GM12878 (cell line): ENCODE results near the gene BCKDHA. TPM values are rescaled to one million over a fixed set of nuclear protein-coding genes. Genes with fewer than 3 reads are reported as not detected.
A peak's percentile ranks its signal among the peaks of the same experiment; 100 is the strongest.

Experiments
- BHLHE40 ChIP-seq, 2 experiments: fragments of 450-650 bp in 1 of 2; IDR thresholded peaks; 2 replicates each; pipeline ENCODE4 v1.6.1; 2011 to 2017; ENCODE audit warnings: low read depth in 2 of 2, borderline replicate concordance in 1 of 2, improper control_type of control experiment in 1 of 2, low read length in 1 of 2, mild to moderate bottlenecking in 1 of 2
- BMI1 ChIP-seq: fragments of 450-650 bp; IDR thresholded peaks from 2 replicates; pipeline ENCODE4 v1.6.1; 2016; ENCODE audit warnings: mild to moderate bottlenecking, moderate library complexity, borderline replicate concordance
- CEBPZ ChIP-seq: fragments of 150-350 bp; IDR thresholded peaks from 2 replicates; pipeline ENCODE4 v1.6.1; 2016; ENCODE audit warnings: low read depth, low read length
- EED ChIP-seq: sonication (generic); IDR thresholded peaks from 2 replicates; pipeline ENCODE4 v1.6.1; 2016; ENCODE audit warnings: antibody characterized with exemption, low read depth
- EGR1 ChIP-seq, 2 experiments: IDR thresholded peaks; 1 replicate in 1 of 2; 2 replicates in 1 of 2; pipeline ENCODE4 v1.6.1; 2011 to 2012; ENCODE audit warnings: low read depth in 2 of 2, low read length in 2 of 2, borderline replicate concordance in 1 of 2, mild to moderate bottlenecking in 1 of 2, moderate library complexity in 1 of 2
- FOXK2 ChIP-seq: fragments of 450-650 bp; IDR thresholded peaks from 2 replicates; pipeline ENCODE4 v1.6.1; 2017; ENCODE audit warnings: mild to moderate bottlenecking, moderate library complexity
- FOXM1 ChIP-seq: IDR thresholded peaks from 2 replicates; pipeline ENCODE4 v1.6.1; 2012; ENCODE audit warnings: low read depth, mild to moderate bottlenecking, inconsistent platforms, low read length, moderate library complexity
- HDAC2 ChIP-seq: fragments of 200-600 bp; sonication (generic); IDR thresholded peaks from 2 replicates; pipeline ENCODE4 v1.6.1; 2017
- HDAC6 ChIP-seq: fragments of 200-600 bp; sonication (generic); IDR thresholded peaks from one replicate; pipeline ENCODE4 v1.8.0; 2017; ENCODE audit warnings: antibody characterized with exemption; ENCODE audit not compliant: unreplicated experiment
- IRF5 ChIP-seq: fragments of 450-650 bp; IDR thresholded peaks from 2 replicates; pipeline ENCODE4 v1.6.1; 2017; ENCODE audit warnings: borderline replicate concordance
- MEF2A ChIP-seq: IDR thresholded peaks from 2 replicates; pipeline ENCODE4 v1.6.1; 2011; ENCODE audit warnings: low read depth, mild to moderate bottlenecking, low read length, moderate library complexity; ENCODE audit not compliant: insufficient read depth
- NR2C1 ChIP-seq: fragments of 450-650 bp; IDR thresholded peaks from 2 replicates; pipeline ENCODE4 v1.6.1; 2017; ENCODE audit warnings: antibody characterized with exemption, mild to moderate bottlenecking, moderate library complexity
- PBX3 ChIP-seq: IDR thresholded peaks from 2 replicates; pipeline ENCODE4 v1.6.1; 2011; ENCODE audit warnings: mild to moderate bottlenecking, low read depth, low read length, moderate library complexity; ENCODE audit not compliant: insufficient replicate concordance
- POLR2AphosphoS5 ChIP-seq: IDR thresholded peaks from 2 replicates; pipeline ENCODE4 v1.6.1; 2011; ENCODE audit warnings: mild to moderate bottlenecking, low read length, inconsistent platforms
- RAD51 ChIP-seq: fragments of 450-650 bp; IDR thresholded peaks from 2 replicates; pipeline ENCODE4 v1.6.1; 2016; ENCODE audit warnings: moderate library complexity, mild to moderate bottlenecking, inconsistent platforms
- RBBP5 ChIP-seq: fragments of 200-600 bp; sonication (generic); conservative IDR thresholded peaks from 2 replicates; pipeline ENCODE4 v1.6.1; 2016
- RCOR1 ChIP-seq: conservative IDR thresholded peaks from 2 replicates; pipeline ENCODE4 v1.6.1; 2012; ENCODE audit warnings: low read depth, low read length, improper control_type of control experiment
- RELA ChIP-seq: fragments of 450-650 bp; IDR thresholded peaks from 2 replicates; pipeline ENCODE4 v1.8.0; 2014; ENCODE audit warnings: borderline replicate concordance; ENCODE audit not compliant: partially characterized antibody
- SREBF1 ChIP-seq: IDR thresholded peaks from 2 replicates; pipeline ENCODE4 v1.6.1; 2012; ENCODE audit warnings: mild to moderate bottlenecking, low read length
- STAT3 ChIP-seq: IDR thresholded peaks from 2 replicates; pipeline ENCODE4 v1.6.1; 2011; ENCODE audit warnings: low read depth, low read length, improper control_type of control experiment
- TAF1 ChIP-seq: IDR thresholded peaks from 2 replicates; pipeline ENCODE4 v1.6.1; 2011; ENCODE audit warnings: mild to moderate bottlenecking, low read depth, low read length, borderline replicate concordance
- TCF3 ChIP-seq: IDR thresholded peaks from 2 replicates; pipeline ENCODE4 v1.6.1; 2012; ENCODE audit warnings: low read depth, mild to moderate bottlenecking, low read length, borderline replicate concordance; ENCODE audit not compliant: insufficient read depth
- ZNF24 ChIP-seq: fragments of 450-650 bp; IDR thresholded peaks from 2 replicates; pipeline ENCODE4 v1.6.1; 2017; ENCODE audit warnings: antibody characterized with exemption, mild to moderate bottlenecking
- ZNF384 ChIP-seq: IDR thresholded peaks from 2 replicates; pipeline ENCODE4 v1.6.1; 2012; ENCODE audit warnings: low read depth, mild to moderate bottlenecking, low read length, improper control_type of control experiment, borderline replicate concordance
- ZNF622 ChIP-seq: fragments of 450-650 bp; IDR thresholded peaks from 2 replicates; pipeline ENCODE4 v1.6.1; 2017; ENCODE audit warnings: mild to moderate bottlenecking, inconsistent platforms
- polyA plus RNA-seq, 11 experiments: library from polyadenylated mRNA; depleted of rRNA in 4 of 11; unstranded in 6 of 11; stranded (reverse) in 5 of 11; fragments of >200 nt; fragmentation: Nextera tagmentation in 4 of 11; fragmentation: Illumina TruSeq in 1 of 11; extraction: Ambion mirVana in 4 of 11; extraction: Trizol in 1 of 11; gene quantifications; 1 replicate in 1 of 11; 2 replicates in 10 of 11; pipeline versions ENCODE4 v1.2.1 to v1.2.3, GENCODE V29; 2011 to 2016; ENCODE audit warnings: inconsistent platforms in 2 of 11, missing spikeins in 2 of 11, low read depth in 1 of 11
- total RNA-seq, 4 experiments: library from RNA; depleted of rRNA in 3 of 4; stranded (reverse); fragments of >200 nt in 3 of 4; fragmentation: Illumina TruSeq in 1 of 4; extraction: Trizol in 1 of 4; gene quantifications; 2 replicates each; pipeline versions ENCODE4 v1.2.1 to v1.2.3, GENCODE V29; 2013 to 2021

The BCKDHA gene
- total and polyA plus RNA-seq, 10 of the 15 experiments (the other 5 are each of a cell fraction or from before 2014, with no cell fraction given): 9.9 to 107 (median 46.4) TPM

- TF ChIP-seq CEBPZ: no peak
- TF ChIP-seq RAD51: peak; percentile 92
- no peak for TF ChIP-seq ZNF622
- TF ChIP-seq BMI1: no peak
- no peak for TF ChIP-seq FOXM1
- TF ChIP-seq HDAC2: no peak
- peak; percentile 99 for TF ChIP-seq IRF5
- no peak for TF ChIP-seq ZNF384
- no peak for TF ChIP-seq TCF3
- TF ChIP-seq RELA: no peak
- no peak for TF ChIP-seq RBBP5
- no peak for TF ChIP-seq HDAC6
- peak; percentile 93 for TF ChIP-seq ZNF24
- TF ChIP-seq POLR2AphosphoS5: peak; percentile 72
- no peak for TF ChIP-seq NR2C1
- TF ChIP-seq EED: no peak
- no peak for TF ChIP-seq PBX3
- peak; percentile 95 to 98 for TF ChIP-seq BHLHE40 (IDR thresholded peaks at IDR 0.05; ENCODE audit: borderline replicate concordance in 1 of 2, low read depth in 2 of 2, low read length in 1 of 2)
- no peak for TF ChIP-seq RCOR1
- TF ChIP-seq FOXK2: peak; percentile 94
- no peak for TF ChIP-seq SREBF1
- TF ChIP-seq MEF2A: no peak
- TF ChIP-seq EGR1 (IDR thresholded peaks at IDR 0.05; ENCODE audit: borderline replicate concordance in 1 of 2, low read depth in 2 of 2, low read length in 2 of 2): no peak
- TF ChIP-seq STAT3: no peak
- peak; percentile 86 for TF ChIP-seq TAF1
These were observed at the start of gene BCKDHA, which contains the start of gene EXOSC5 (continued) for GRCh38 chr19:41397086-41398049.
